MCF 10A (cell line): Measurements from ENCODE around the gene ARID5B. TPM values are rescaled to one million over a fixed set of nuclear protein-coding genes. Genes with fewer than 3 reads are reported as not detected.

ENCODE experiments used
- BruUV-seq: library from RNA; stranded (reverse); fragments of 400-500 nt; replicated peaks from 2 replicates; lab custom pipeline; 2021; lab: Mats Ljungman, UMichigan
- CTCF ChIA-PET: fragments of 300-600 bp; sonication (Branson Sonifier 250); formaldehyde crosslinking; extraction: SDS; loops from one replicate; lab custom pipeline; 2021; ENCODE audit warnings: antibody characterized with exemption, inconsistent platforms; lab: Yijun Ruan, JAX
- POLR2A ChIA-PET: fragments of 300-600, 350-650 bp; sonication (Branson Sonifier 250); formaldehyde crosslinking; extraction: SDS; loops from one replicate; lab custom pipeline; 2020; ENCODE audit warnings: antibody characterized with exemption, inconsistent platforms; lab: Yijun Ruan, JAX
- DNase-seq: peaks from one replicate; pipeline ENCODE4 v3.0.0-alpha.2; 2018; ENCODE audit not compliant: unreplicated experiment
- H3K27ac Mint-ChIP-seq: one replicate; pipeline ENCODE4 v1.8.0; 2022; ENCODE audit warnings: mild to moderate bottlenecking, low read depth, mixed read lengths; ENCODE audit not compliant: unreplicated experiment
- H3K27me3 Mint-ChIP-seq: one replicate; pipeline ENCODE4 v1.8.0; 2022; ENCODE audit warnings: mixed read lengths; ENCODE audit not compliant: insufficient read depth, unreplicated experiment
- H3K36me3 Mint-ChIP-seq: one replicate; pipeline ENCODE4 v1.8.0; 2022; ENCODE audit warnings: mild to moderate bottlenecking, moderate library complexity, mixed read lengths; ENCODE audit not compliant: insufficient read depth, unreplicated experiment
- H3K4me1 Mint-ChIP-seq: one replicate; pipeline ENCODE4 v1.8.0; 2022; ENCODE audit warnings: mixed read lengths; ENCODE audit not compliant: insufficient read depth, unreplicated experiment
- H3K4me3 Mint-ChIP-seq: one replicate; pipeline ENCODE4 v1.8.0; 2022; ENCODE audit warnings: mild to moderate bottlenecking, moderate library complexity, mixed read lengths; ENCODE audit not compliant: unreplicated experiment
- H3K9me3 Mint-ChIP-seq: one replicate; pipeline ENCODE4 v1.8.0; 2022; ENCODE audit warnings: mixed read lengths; ENCODE audit not compliant: unreplicated experiment
- CTCF ChIP-seq: fragments of 200-600 bp; IDR thresholded peaks from one replicate; pipeline ENCODE4 v1.8.0; 2022; ENCODE audit warnings: antibody characterized with exemption, mild to moderate bottlenecking; ENCODE audit not compliant: unreplicated experiment
- intact Hi-C: fragments of 100-400 bp; cut with micrococcal nuclease; formaldehyde crosslinking; loops from 2 replicates; pipeline ENCODE4 v1.14.1; 2022
- total RNA-seq: library from RNA; stranded (reverse); gene quantifications from 2 replicates; pipeline ENCODE4 v1.2.3, GENCODE V29; 2022

The ARID5B gene
- total RNA-seq, 1 experiment from 2014 or later, result 12.2 TPM

- no peak for DNase-seq
- POLR2A ChIA-PET, result interaction anchor here (0.7 to 10.0 kb wide), 8 partner anchors 44 to 1218 kb away, joined by 3 to 135 read pairs (median 4); no protein-coding TSS in a partner anchor
- Mint-ChIP-seq H3K9me3 (no peaks in the 10 kb centered on the region), H3K36me3 (peaks cover 5% of the 10 kb centered on the region), H3K27me3 (no peaks in the 10 kb centered on the region), H3K4me1 (peaks cover 33% of the 10 kb centered on the region), H3K4me3 (no peak overlapping the region), H3K27ac (peak overlapping the region; percentile 87)
- CTCF ChIA-PET, result interaction anchor here (0.6 to 2.4 kb wide), 19 partner anchors 8 to 631 kb away, joined by 3 to 17 read pairs (median 4); no protein-coding TSS in a partner anchor
- BruUV-seq, result no TSS peak
- TF ChIP-seq CTCF, result no peak
- intact Hi-C loops, result no loop called here
These were observed 3.6 kb upstream of the ARID5B start for GRCh38 chr10:61897671-61898434.

GRCh38 chr10:61898435-61898778 is 3.1 kb upstream of the ARID5B start:
- POLR2A ChIA-PET, result interaction anchor here (0.7 to 10.0 kb wide), 12 partner anchors 12 to 616 kb away, joined by 3 to 135 read pairs (median 8); no protein-coding TSS in a partner anchor
- no peak overlapping the region for H3K4me3 Mint-ChIP-seq
- CTCF ChIA-PET, result interaction anchor here (0.6 to 5.4 kb wide), 12 partner anchors 16 to 1111 kb away, joined by 3 to 46 read pairs (median 5); no protein-coding TSS in a partner anchor
- peaks cover 5% of the 10 kb centered on the region for H3K36me3 Mint-ChIP-seq
- BruUV-seq, result no TSS peak
- intact Hi-C loops, result no loop called here
- H3K27me3 Mint-ChIP-seq, result no peaks in the 10 kb centered on the region
- H3K27ac Mint-ChIP-seq, result peak overlapping the region; percentile 87
- no peak for DNase-seq
- no peak for TF ChIP-seq CTCF
- H3K9me3 Mint-ChIP-seq, result no peaks in the 10 kb centered on the region
- peaks cover 33% of the 10 kb centered on the region for H3K4me1 Mint-ChIP-seq

GRCh38 chr10:61899069-61899531 is 2.4 kb upstream of the ARID5B start:
- Mint-ChIP-seq H3K27ac (peak overlapping the region; percentile 87), H3K36me3 (peaks cover 5% of the 10 kb centered on the region), H3K4me3 (peak overlapping the region; percentile 90), H3K27me3 (no peaks in the 10 kb centered on the region), H3K4me1 (peaks cover 33% of the 10 kb centered on the region), H3K9me3 (no peaks in the 10 kb centered on the region)
- peak; percentile 84 for DNase-seq
- POLR2A ChIA-PET, result interaction anchor here (0.6 to 10.0 kb wide), 22 partner anchors 8 to 616 kb away, joined by 3 to 135 read pairs (median 4); no protein-coding TSS in a partner anchor
- no TSS peak for BruUV-seq
- intact Hi-C loops, result no loop called here
- CTCF ChIA-PET, result interaction anchor here (1.0 to 5.4 kb wide), 8 partner anchors 8 to 1112 kb away, joined by 3 to 46 read pairs (median 5); no protein-coding TSS in a partner anchor
- no peak for TF ChIP-seq CTCF

GRCh38 chr10:61899663-61899996 is 1.9 kb upstream of the ARID5B start:
- Mint-ChIP-seq H3K4me1 (peaks cover 33% of the 10 kb centered on the region), H3K9me3 (no peaks in the 10 kb centered on the region), H3K27me3 (no peaks in the 10 kb centered on the region), H3K27ac (peak overlapping the region; percentile 87), H3K36me3 (peaks cover 5% of the 10 kb centered on the region), H3K4me3 (peak overlapping the region; percentile 90)
- TF ChIP-seq CTCF, result no peak
- TSS peak; percentile 82 for BruUV-seq
- ChIA-PET CTCF (interaction anchor here (1.1 to 5.4 kb wide), 7 partner anchors 8 to 345 kb away, joined by 3 to 46 read pairs (median 5); no protein-coding TSS in a partner anchor), POLR2A (interaction anchor here (0.6 to 10.0 kb wide), 22 partner anchors 8 to 1089 kb away, joined by 3 to 135 read pairs (median 6); no protein-coding TSS in a partner anchor)
- intact Hi-C loops, result no loop called here
- no peak for DNase-seq
